Kidney (tissue), 22 donors: Measurements from ENCODE around the gene ST8SIA5. TPM values are rescaled to one million over a fixed set of nuclear protein-coding genes. Genes with fewer than 3 reads are reported as not detected.
"Not testable (repeated sequence)": the region's sequence is repeated elsewhere in the genome, so short reads cannot be mapped to it uniquely, and the experiment has no call there.

Source experiments
- DNase-seq, 5 donors: peaks; one replicate each; pipeline ENCODE4 v3.0.0-alpha.2; 2013 to 2020
- FAIRE-seq: peaks from 2 replicates; lab custom pipeline; 2012; peaks lifted over from hg19 to GRCh38; lab: Jason Lieb, UNC
- H3K27ac ChIP-seq, 2 donors: one replicate each; pipeline ENCODE4 v1.7.0; 2013; ENCODE audit warnings: low read depth in 2 of 2, low read length in 2 of 2, inconsistent platforms in 1 of 2
- H3K27me3 ChIP-seq: one replicate; pipeline ENCODE4 v1.7.1; 2013; ENCODE audit warnings: low read length, inconsistent platforms; ENCODE audit not compliant: control insufficient read depth, insufficient read depth
- H3K36me3 ChIP-seq, 3 donors: one replicate each; pipeline versions ENCODE4 v1.7.0 to v1.7.1; 2013; ENCODE audit warnings: low read length in 3 of 3, control low read depth in 1 of 3, inconsistent platforms in 1 of 3; ENCODE audit not compliant: insufficient read depth in 3 of 3, control insufficient read depth in 2 of 3
- H3K4me1 ChIP-seq, 3 donors: one replicate each; pipeline versions ENCODE4 v1.7.0 to v1.7.1; 2013; ENCODE audit warnings: low read length in 3 of 3, inconsistent platforms in 1 of 3, low read depth in 1 of 3; ENCODE audit not compliant: control insufficient read depth in 2 of 3, insufficient read depth in 2 of 3
- H3K4me3 ChIP-seq, 3 donors: one replicate each; pipeline versions ENCODE4 v1.7.0 to v1.8.1; 2013; ENCODE audit warnings: low read length in 3 of 3, control low read depth in 1 of 3, inconsistent platforms in 1 of 3
- H3K9ac ChIP-seq, 3 donors: one replicate each; pipeline versions ENCODE4 v1.7.0 to v1.7.1; 2013; ENCODE audit warnings: low read length in 3 of 3, control low read depth in 1 of 3, inconsistent platforms in 1 of 3
- H3K9me3 ChIP-seq, 3 donors: one replicate each; pipeline versions ENCODE4 v1.7.0 to v1.7.1; 2013; ENCODE audit warnings: low read length in 3 of 3, control low read depth in 1 of 3, inconsistent platforms in 1 of 3; ENCODE audit not compliant: control insufficient read depth in 2 of 3, insufficient read depth in 1 of 3
- intact Hi-C: fragments of 100-400 bp; cut with DNase I; formaldehyde crosslinking; loops from one replicate; pipeline ENCODE4 v1.11.1; 2022
- long read RNA-seq, 10 donors: library from polyadenylated mRNA in 1 of 10; unstranded in 1 of 10; transcript quantifications; one replicate each; pipeline ENCODE4 v2.0.0 and lab custom pipeline, GENCODE V29; 2021 to 2026
- polyA plus RNA-seq: library from polyadenylated mRNA; stranded (reverse); fragments of 350-450 nt; fragmentation: Illumina TruSeq; extraction: RNeasy Lipid Tissue Mini Kit (QIAGEN cat#74804); gene quantifications from one replicate; pipeline ENCODE4 v1.2.3, GENCODE V29; 2014; ENCODE audit warnings: low read depth, low replicate concordance; ENCODE audit not compliant: insufficient read depth
- total RNA-seq: library from RNA; stranded (reverse); fragmentation: NEBNext Ultra II Directional; extraction: Animal tissue kit (Norgen Biotek cat#: 25700); gene quantifications from one replicate; pipeline ENCODE4 v1.2.1, GENCODE V29; 2021
- TF ChIP-seq, protein P1 (sequence below): IDR thresholded peaks from 3 replicates; pipeline ENCODE4 v1.5.1; 2012; ENCODE audit warnings: mild to moderate bottlenecking, moderate library complexity, borderline replicate concordance; ENCODE audit not compliant: insufficient read depth; ENCODE audit errors: extremely low read depth
- donor health status: control.
- donor health status: control.
- donor health status: control.
- donor health status: control.
- donor health status: control.
- donor health status: DM: yes; HTN: yes; CAD: no.
- donor health status: Normal renal cell carcinoma (clear cell type).

ST8SIA5 gene, protein sequence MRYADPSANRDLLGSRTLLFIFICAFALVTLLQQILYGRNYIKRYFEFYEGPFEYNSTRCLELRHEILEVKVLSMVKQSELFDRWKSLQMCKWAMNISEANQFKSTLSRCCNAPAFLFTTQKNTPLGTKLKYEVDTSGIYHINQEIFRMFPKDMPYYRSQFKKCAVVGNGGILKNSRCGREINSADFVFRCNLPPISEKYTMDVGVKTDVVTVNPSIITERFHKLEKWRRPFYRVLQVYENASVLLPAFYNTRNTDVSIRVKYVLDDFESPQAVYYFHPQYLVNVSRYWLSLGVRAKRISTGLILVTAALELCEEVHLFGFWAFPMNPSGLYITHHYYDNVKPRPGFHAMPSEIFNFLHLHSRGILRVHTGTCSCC
- total RNA-seq: 1.4 TPM
- 2.7 TPM for polyA plus RNA-seq
- long read RNA-seq, donor 1: 0 reads
- long read RNA-seq, donor 2: 0 reads
- long read RNA-seq, donor 3, full-length matches to known transcripts: 1 of 1 reads
- long read RNA-seq, donor 3, partial matches to known transcripts: 0 of 1 reads
- long read RNA-seq, donor 3, other reads (novel, unspliced or antisense): 0 of 1 reads
- long read RNA-seq, donor 4: 0 reads
- long read RNA-seq, donor 5: 0 reads
- long read RNA-seq, donor 6: 0 reads
- long read RNA-seq, donor 7: 0 reads
- long read RNA-seq, donor 8: 0 reads
- long read RNA-seq, donor 9: 0 reads
- long read RNA-seq, donor 10: 0 reads

DNA sequence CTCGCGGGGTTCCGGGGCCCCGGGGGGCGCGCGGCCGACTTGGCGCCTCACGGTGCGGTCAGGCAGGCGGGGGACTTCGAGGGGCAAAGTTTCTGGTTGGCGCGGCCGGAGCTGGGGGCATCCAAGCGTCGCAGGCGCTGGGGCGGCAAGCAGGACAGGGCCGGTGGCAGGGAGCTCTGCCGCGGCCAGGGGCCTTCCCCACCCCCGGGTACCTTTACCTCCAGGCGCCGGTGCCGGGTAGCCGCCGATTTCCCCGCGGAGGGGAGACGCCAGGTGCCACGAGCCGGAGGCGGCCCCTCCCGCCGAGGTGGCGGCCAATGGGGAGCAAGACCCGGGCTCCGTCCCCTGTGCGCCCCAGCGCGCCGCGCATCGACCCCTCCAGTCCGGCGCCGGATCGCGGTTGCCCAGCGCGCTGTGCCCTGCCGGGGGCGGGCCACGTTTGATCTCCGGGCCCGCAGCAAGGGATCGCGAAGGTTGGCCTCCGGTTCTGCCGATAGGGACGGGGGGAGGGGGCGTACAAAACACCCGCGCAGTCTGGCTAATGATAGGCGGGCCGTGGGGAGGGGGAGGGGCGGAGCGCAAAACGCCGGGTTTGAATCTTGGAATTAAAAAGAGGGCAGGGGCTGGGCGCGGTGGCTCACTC lies at the start of gene ST8SIA5:
Gene ST8SIA5 (minus strand): TSS at position 495 of the 643 bp plus-strand sequence. CDS start 545 bp downstream, outside the sequence.
- DNase-seq: peak in 4 of 5 donors; percentile 37 to 69 (median 40)
- H3K9me3 ChIP-seq: no peaks in the 10 kb centered on the region
- TF ChIP-seq, protein P1, sequence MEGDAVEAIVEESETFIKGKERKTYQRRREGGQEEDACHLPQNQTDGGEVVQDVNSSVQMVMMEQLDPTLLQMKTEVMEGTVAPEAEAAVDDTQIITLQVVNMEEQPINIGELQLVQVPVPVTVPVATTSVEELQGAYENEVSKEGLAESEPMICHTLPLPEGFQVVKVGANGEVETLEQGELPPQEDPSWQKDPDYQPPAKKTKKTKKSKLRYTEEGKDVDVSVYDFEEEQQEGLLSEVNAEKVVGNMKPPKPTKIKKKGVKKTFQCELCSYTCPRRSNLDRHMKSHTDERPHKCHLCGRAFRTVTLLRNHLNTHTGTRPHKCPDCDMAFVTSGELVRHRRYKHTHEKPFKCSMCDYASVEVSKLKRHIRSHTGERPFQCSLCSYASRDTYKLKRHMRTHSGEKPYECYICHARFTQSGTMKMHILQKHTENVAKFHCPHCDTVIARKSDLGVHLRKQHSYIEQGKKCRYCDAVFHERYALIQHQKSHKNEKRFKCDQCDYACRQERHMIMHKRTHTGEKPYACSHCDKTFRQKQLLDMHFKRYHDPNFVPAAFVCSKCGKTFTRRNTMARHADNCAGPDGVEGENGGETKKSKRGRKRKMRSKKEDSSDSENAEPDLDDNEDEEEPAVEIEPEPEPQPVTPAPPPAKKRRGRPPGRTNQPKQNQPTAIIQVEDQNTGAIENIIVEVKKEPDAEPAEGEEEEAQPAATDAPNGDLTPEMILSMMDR: no peak
- H3K4me1 ChIP-seq: no peaks in the 10 kb centered on the region
- H3K27me3 ChIP-seq: peaks cover 15% of the 10 kb centered on the region
- no peak for FAIRE-seq
- H3K27ac ChIP-seq: no peak within 1 kb of the TSS
- intact Hi-C loops: no loop called here
- H3K9ac ChIP-seq: no peak within 1 kb of the TSS
- peak within 1 kb of the TSS in 2 of 3 donors; percentile 18 to 37 for H3K4me3 ChIP-seq
- no peaks in the 10 kb centered on the region for H3K36me3 ChIP-seq

DNA sequence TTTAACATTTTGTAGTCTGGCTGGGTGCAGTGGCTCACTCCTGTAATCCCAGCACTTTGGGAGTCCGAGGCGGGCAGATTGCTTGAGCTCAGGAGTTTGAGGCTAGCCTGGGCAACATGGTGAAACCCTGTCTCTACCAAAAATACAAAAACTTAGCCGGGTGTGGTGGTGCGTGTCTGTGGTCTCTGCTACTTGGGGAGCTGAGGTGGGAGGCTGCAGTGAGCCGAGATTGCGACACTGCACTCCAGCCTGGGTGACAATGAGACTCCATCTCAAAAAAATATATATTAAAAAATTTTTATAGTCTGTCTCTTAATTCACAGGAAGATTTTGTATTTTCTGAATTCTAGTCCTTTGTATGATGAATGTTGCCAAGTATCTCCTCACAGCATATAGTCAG lies 39.1 kb upstream of the ST8SIA5 start:
- H3K9ac ChIP-seq, DNase-seq, H3K9me3 ChIP-seq, intact Hi-C loops, H3K36me3 ChIP-seq, H3K27me3 ChIP-seq, H3K4me3 ChIP-seq, FAIRE-seq, H3K4me1 ChIP-seq, H3K27ac ChIP-seq: not testable (repeated sequence)

DNA sequence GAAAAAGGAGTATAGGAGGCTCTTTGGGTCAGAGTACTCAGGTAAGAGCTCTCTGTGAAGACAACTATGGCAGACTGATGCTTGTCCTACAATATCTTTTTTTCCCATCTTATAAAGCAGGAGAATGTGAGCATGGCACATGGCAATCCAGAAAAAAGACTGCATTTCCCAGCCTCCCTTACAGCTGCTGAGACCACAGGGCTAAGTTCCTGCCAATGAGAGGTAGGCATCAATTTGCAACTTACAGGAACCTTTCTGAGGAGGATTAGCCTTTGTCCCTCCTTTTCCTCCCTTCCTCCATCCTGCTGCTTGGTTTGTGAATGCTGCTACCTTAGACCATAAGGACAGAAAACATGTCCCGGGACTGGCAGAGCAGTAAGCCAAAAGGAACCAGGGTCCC lies 37.8 kb upstream of the ST8SIA5 start:
- TF ChIP-seq, protein P1: no peak

DNA sequence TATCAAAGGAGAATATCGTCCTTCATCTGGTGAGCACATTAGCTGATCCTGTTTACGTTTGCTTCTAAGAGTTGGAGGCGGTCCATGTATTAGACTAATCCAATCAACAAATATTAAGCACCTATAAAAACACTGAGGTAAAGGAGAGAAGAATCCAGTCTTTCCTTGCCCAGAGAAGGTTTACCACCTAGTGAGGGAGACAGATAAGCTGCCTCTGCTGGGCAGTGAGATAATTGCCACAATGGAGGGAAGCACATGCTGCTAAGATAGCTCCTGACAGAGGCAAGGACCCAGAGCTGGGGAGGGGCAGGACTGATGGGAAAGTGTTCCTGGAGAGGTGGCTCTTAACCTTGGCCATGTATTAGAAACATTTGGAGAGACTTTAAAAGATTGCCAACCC lies 36.7 kb upstream of the ST8SIA5 start:
- TF ChIP-seq, protein P1: no peak
- no peak for DNase-seq
- no peaks in the 10 kb centered on the region for H3K27me3 ChIP-seq
- no peak overlapping the region for H3K27ac ChIP-seq
- no peaks in the 10 kb centered on the region for H3K4me1 ChIP-seq
- intact Hi-C loops: no loop called here
- no peak overlapping the region for H3K4me3 ChIP-seq
- no peak overlapping the region for H3K9ac ChIP-seq
- no peaks in the 10 kb centered on the region for H3K36me3 ChIP-seq
- no peaks in the 10 kb centered on the region for H3K9me3 ChIP-seq
- no peak for FAIRE-seq

More for the DNA sequence above, 37.8 kb upstream of the ST8SIA5 start:
- DNase-seq (no peak), FAIRE-seq (no peak)
- H3K9ac ChIP-seq: no peak overlapping the region
- H3K36me3 ChIP-seq: no peaks in the 10 kb centered on the region
- no peaks in the 10 kb centered on the region for H3K4me1 ChIP-seq
- no peaks in the 10 kb centered on the region for H3K27me3 ChIP-seq
- intact Hi-C loops: no loop called here
- no peak overlapping the region for H3K27ac ChIP-seq
- no peaks in the 10 kb centered on the region for H3K9me3 ChIP-seq
- H3K4me3 ChIP-seq: no peak overlapping the region
